Neutrophil (primary cell): ENCODE data around the gene KCNA1.

Source experiments
- H3K27ac ChIP-seq: fragments of 200-600 bp; sonication (generic); 2 replicates; pipeline ENCODE4 v1.5.1; 2016; ENCODE audit warnings: mild to moderate bottlenecking, moderate library complexity
- H3K27me3 ChIP-seq: fragments of 200-600 bp; sonication (generic); 2 replicates; pipeline ENCODE4 v1.6.0; 2016; ENCODE audit warnings: mild to moderate bottlenecking
- H3K36me3 ChIP-seq: fragments of 200-600 bp; sonication (generic); 2 replicates; pipeline ENCODE4 v1.5.1; 2017
- H3K4me1 ChIP-seq, 2 experiments: fragments of 200-600 bp in 1 of 2; sonication (generic) in 1 of 2; 1 replicate in 1 of 2; 2 replicates in 1 of 2; pipeline versions ENCODE4 v1.5.1 to v1.6.1; 2013 to 2016; ENCODE audit warnings: low read depth in 1 of 2, low read length in 1 of 2, mild to moderate bottlenecking in 1 of 2, moderate library complexity in 1 of 2; ENCODE audit not compliant: control insufficient read depth in 1 of 2, insufficient read depth in 1 of 2
- H3K4me3 ChIP-seq, 2 experiments: fragments of 200-600 bp in 1 of 2; sonication (generic) in 1 of 2; 1 replicate in 1 of 2; 2 replicates in 1 of 2; pipeline ENCODE4 v1.5.1; 2013 to 2016; ENCODE audit warnings: low read depth in 1 of 2, low read length in 1 of 2, mild to moderate bottlenecking in 1 of 2, moderate library complexity in 1 of 2
- H3K9me3 ChIP-seq: fragments of 200-600 bp; sonication (generic); 2 replicates; pipeline ENCODE4 v1.5.1; 2016
- TF ChIP-seq, protein P1 (sequence below): fragments of 200-600 bp; sonication (generic); IDR thresholded peaks from 2 replicates; pipeline ENCODE4 v1.5.1; 2016; ENCODE audit warnings: antibody characterized with exemption

Gene KCNA1

DNA sequence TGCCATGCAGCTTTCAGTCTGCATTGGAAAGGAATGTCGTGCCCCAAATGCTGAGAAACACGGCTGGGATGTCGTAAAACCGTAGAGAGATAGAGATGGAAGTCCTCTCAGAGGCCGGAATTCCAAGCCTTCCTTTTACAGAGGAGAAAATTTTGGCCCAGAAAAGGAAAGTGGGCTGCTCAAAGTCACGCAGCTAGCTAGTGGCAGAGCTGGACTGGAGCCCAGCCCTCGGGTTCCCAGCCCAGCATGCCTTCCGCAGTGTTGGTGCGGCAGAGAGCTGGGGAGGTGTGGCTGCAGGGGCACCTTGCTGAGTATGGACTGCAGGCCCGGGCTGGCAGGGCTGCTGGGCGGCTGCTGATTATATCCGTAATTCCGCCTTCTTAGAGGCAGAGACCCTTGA lies 50.3 kb downstream of the KCNA1 start:
- Histone ChIP-seq H3K9me3 (no peaks in the 10 kb centered on the region), H3K27me3 (peaks cover 43% of the 10 kb centered on the region), H3K27ac (no peak overlapping the region), H3K36me3 (no peaks in the 10 kb centered on the region), H3K4me1 (no peaks in the 10 kb centered on the region), H3K4me3 (no peak overlapping the region)
- TF ChIP-seq, protein P1, sequence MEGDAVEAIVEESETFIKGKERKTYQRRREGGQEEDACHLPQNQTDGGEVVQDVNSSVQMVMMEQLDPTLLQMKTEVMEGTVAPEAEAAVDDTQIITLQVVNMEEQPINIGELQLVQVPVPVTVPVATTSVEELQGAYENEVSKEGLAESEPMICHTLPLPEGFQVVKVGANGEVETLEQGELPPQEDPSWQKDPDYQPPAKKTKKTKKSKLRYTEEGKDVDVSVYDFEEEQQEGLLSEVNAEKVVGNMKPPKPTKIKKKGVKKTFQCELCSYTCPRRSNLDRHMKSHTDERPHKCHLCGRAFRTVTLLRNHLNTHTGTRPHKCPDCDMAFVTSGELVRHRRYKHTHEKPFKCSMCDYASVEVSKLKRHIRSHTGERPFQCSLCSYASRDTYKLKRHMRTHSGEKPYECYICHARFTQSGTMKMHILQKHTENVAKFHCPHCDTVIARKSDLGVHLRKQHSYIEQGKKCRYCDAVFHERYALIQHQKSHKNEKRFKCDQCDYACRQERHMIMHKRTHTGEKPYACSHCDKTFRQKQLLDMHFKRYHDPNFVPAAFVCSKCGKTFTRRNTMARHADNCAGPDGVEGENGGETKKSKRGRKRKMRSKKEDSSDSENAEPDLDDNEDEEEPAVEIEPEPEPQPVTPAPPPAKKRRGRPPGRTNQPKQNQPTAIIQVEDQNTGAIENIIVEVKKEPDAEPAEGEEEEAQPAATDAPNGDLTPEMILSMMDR, result no peak

DNA sequence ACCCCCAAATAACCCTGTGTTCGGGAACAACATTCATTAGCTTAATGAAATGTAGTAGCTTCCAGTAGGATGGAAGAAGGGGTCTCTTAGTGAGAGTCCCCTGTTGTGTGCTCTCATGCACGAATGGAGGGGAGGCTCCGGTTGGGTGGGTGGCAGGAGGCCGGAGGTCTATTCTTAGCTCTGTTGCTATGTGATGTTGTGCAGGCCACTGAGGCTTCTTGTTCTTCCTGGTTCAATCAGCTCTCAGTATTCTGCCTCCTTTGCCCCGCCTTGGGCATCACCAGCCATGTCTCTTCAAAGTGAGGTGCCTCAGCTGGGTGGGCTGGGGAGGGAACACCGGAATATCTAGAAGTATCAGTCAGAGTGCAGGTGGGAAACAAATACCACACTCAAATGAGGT lies 50.8 kb downstream of the KCNA1 start:
- TF ChIP-seq, protein P1, result no peak
- Histone ChIP-seq H3K4me3 (no peak overlapping the region), H3K4me1 (no peaks in the 10 kb centered on the region), H3K9me3 (no peaks in the 10 kb centered on the region), H3K27ac (no peak overlapping the region), H3K36me3 (no peaks in the 10 kb centered on the region), H3K27me3 (peaks cover 41% of the 10 kb centered on the region)

DNA sequence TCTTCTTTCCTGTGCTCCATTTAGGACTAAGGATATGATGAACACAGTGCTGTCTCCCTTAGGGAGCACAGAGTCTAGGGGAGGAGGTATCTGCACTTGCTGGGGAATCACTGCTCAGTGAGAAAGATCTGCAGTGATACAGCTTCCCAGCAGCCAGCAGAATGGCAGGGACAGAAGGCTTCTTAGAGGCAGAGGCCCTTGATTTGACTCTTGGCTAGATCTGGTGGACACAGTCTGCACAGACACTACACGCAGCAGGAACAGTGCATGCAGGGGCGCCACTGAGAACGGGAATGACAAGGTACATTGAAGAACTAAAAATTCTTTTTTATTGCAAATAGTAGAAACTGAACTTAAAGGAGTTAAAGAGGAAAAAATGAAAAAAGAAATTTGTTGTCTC lies 51.6 kb downstream of the KCNA1 start:
- Histone ChIP-seq H3K27me3 (peaks cover 33% of the 10 kb centered on the region), H3K36me3 (no peaks in the 10 kb centered on the region), H3K4me3 (no peak overlapping the region), H3K9me3 (no peaks in the 10 kb centered on the region), H3K27ac (no peak overlapping the region), H3K4me1 (no peaks in the 10 kb centered on the region)
- TF ChIP-seq, protein P1, result no peak

DNA sequence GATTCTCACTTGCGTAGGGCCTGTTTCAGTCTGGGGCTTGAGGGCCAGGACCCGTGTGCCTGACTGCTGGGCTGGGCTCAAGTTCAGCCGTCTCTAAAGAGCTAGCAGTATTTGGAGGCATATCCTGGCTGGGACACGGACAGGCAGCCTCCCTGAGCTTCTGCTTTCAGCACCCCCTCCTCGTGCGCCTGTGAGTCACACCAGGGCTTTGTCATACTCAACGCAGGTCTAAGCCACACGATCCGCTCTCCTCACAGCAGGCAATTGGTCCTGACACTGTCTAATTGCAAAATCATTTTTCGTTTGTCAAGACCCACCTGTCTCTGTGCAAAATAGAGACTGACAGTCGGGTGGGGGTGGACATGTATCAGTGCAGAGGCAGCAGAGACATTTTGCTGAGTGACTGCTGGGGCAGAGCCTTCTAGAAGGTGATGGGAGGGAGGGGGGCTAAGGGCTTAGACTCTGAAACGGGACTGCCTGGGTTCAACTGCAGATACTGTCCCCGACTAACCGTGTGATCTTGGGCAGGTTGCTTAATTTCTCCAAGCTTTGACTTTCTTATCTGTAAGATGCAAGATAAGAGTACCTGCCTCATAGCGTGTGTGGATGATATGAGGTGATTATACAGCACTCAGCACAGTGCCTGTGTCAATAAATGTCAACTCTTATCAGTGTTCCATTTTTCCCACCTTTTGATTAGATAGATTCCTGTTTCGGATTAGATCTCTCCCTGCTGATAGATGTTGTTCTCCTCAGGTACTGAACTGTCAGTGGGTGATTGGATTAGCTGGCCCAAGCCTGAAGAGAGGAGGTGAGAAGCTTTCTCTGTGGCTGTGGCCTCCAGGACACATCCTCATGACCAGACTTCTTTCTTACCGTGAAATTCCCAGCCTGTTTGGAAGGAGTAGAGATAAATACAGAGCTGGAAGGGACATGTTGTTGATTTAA lies 53.1 kb downstream of the KCNA1 start:
- H3K4me1 ChIP-seq, result no peaks in the 10 kb centered on the region
- H3K27ac ChIP-seq, result no peak overlapping the region
- H3K36me3 ChIP-seq, result no peaks in the 10 kb centered on the region
- H3K4me3 ChIP-seq, result no peak overlapping the region
- no peaks in the 10 kb centered on the region for H3K9me3 ChIP-seq
- H3K27me3 ChIP-seq, result peaks cover 35% of the 10 kb centered on the region
- TF ChIP-seq, protein P1, result no peak
